GM18907 (cell line): Measurements from ENCODE around the gene LST1.
"Not testable (repeated sequence)": the region's sequence is repeated elsewhere in the genome, so short reads cannot be mapped to it uniquely, and the experiment has no call there.

Experiments
- ATAC-seq: cut with Tn5 transposase; IDR thresholded peaks from one replicate; pipeline ENCODE4 v1.9.1; 2021; ENCODE audit warnings: mild to moderate bottlenecking, moderate library complexity; ENCODE audit not compliant: unreplicated experiment

The LST1 gene

GRCh38 chr6:31586008-31586407 lies at the start of gene LST1:
Gene LST1 (plus strand): TSS chr6:31586277. CDS start chr6:31587300, 1,023 bp downstream.
- ATAC-seq: no peak

GRCh38 chr6:31538805-31539400 lies 47.2 kb upstream of the LST1 start:
- ATAC-seq: no peak

GRCh38 chr6:31540640-31541039 lies 45.4 kb upstream of the LST1 start:
- ATAC-seq: no peak

- ATAC-seq: peak; percentile 9
Measured at GRCh38 chr6:31541059-31541657, 44.9 kb upstream of the LST1 start.

DNA sequence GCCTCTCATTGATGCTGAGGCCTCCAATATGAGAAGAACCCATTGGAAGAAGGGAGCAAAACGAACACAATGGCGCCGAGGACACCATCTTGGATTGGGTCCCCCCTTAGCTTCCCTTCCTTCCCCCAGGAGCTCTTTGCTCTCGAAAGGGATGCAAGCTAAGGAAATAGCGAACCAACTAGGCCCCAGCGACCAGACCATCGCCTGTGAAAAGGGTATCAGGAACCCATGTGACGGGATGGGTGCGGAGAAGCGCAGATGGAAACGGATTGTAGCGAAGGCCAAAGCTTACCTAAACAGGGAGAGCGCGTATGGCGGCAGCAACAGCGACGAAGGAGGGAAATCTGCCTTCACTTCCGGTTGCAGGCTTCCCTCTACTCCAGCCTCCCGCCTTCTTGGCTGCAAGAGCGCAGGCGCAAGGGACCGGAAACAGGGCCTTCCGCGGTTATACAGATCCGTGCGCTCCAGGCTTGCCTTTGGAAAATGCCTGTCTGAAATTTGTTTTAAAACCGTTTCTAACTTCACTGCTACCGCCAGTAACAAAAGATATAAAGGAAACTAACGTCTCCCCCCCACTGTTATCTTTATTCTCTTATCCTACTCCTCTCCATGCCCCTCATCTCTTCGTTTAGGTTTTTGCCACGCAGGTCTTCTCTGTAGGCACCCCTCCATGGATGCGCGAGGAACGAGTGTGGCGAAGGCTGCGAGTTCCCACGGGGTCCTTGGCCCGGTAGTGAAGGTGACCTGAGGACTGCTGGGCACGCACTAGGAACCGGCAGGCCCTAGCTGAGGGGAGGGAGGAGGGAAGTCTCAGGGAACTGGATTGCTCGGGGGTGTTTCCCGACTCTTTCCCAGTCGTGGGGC lies 44.2 kb upstream of the LST1 start, which contains the start of gene DDX39B:
Gene DDX39B (minus strand): TSS at position 346 of the 864 bp plus-strand sequence. CDS start 1,471 bp downstream, outside the sequence.
- peak; percentile 73 for ATAC-seq

DNA sequence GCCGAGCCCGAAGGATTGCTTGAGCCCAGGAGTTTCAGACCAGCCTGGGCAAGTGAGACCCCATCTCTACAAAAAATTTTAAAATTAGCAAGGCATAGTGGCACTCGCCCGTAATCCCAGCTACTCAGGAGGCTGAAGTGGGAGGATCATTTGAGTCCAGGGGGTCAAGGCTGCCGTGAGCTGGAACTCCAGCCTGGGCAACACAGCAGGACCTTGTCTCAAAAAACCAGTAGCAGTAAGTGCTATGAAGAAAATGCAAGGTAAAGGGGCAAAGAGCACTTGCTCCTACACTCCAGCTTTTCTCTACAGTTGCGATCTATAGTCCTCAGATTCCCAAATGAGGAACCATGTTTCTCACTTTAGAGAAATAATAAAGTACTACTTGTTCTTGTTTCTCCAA lies 42.4 kb upstream of the LST1 start:
- no peak for ATAC-seq

- no peak for ATAC-seq
Measured at GRCh38 chr6:31544676-31545075, 41.4 kb upstream of the LST1 start.

DNA sequence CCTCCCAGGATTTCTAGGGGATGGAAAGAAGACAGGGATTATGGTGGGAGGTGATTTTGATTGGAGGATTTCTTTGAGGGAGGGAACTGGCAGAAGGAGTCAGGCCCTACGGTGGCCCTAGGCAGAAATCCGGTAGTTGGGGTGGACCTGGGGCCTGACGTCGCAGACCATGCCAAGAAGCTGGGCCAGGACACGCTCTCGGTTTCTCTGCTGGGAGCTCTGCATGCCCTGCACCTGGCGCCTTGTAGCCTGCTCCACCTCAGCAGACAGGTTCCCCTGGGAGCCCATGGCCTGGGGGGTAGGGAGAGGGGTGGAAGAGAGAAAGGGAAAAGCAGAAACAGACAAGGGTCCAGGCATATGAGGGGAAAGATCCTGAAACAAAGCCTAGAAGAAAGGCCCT lies 40.8 kb upstream of the LST1 start:
- no peak for ATAC-seq

DNA sequence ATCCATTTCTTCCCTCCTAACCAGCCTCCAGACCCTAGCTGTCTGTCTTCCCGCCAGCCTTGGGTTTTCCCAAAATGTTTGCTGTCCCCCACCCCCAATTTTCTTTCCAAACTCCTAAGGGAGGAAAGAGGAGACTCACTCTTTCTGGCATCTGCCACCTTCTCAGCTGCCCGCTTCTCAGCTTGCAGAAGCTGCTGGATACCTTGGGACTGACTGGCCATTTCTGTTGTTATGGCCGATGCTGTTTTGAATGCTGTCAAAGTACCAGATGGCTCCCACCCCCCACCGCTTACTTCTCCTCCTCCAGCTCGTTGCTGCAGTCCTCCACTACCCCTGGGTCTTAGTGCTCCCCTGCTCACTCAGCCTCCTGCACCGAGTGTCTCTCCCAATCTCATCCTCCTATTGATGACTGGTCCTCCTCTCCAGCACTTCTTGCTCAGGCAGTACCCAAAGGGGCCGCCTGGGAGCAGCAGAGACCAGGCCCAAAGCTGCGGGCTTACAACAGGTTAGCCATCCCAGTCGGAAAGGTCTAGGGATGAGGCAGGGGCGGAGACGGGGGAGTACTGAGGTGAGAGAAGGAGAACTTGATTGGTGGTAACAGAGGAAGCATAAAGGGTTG lies 39.6 kb upstream of the LST1 start, which contains the start of gene ATP6V1G2:
Gene ATP6V1G2 (minus strand): TSS at position 270 of the 619 bp plus-strand sequence. CDS start 49 bp downstream, at position 221.
- peak; percentile 51 for ATAC-seq

DNA sequence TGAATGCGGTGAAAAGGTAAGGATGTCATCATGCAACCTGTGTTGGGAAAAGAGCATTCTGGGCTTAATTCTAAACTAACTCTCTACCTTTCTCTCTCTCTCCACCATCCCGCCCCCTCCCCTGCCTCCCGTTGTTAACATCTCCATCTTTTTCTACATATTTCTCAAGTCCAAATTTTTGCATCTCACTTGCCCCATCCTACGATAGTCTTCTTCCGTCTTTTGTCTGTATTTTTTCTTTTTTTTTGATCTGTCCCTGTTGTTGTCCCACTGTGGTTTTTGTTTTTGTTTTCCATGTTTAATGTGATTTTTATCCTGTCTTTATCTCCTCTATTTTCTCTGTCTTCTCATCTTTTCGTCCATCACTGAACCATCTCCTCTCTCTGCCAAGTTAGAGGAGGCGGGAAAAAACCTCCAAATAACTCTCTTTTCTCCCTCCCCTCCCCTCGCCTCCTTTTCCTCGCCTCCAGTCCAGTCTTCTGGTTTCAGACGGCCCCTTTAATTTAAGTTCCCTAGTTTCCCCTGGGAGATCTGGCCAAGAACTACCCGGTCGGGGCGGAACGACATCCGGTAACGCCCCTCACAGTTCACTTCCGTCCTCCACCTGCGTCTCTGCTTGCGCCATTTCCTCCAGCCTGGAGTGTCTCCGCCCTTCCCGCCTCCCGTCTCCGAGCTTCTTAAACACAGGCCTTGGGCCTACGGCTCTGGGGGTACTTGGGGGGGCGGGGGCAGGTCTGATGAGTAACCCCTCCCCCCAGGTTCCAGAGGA lies 38.9 kb upstream of the LST1 start, which contains the start of gene NFKBIL1:
Gene NFKBIL1 (plus strand): TSS at position 651 of the 769 bp plus-strand sequence. CDS start 87 bp downstream, at position 738.
- peak; percentile 63 for ATAC-seq

- ATAC-seq: no peak
Measured at GRCh38 chr6:31547727-31548543, 38.1 kb upstream of the LST1 start.

GRCh38 chr6:31548544-31548873 lies 37.6 kb upstream of the LST1 start:
- ATAC-seq: no peak

DNA sequence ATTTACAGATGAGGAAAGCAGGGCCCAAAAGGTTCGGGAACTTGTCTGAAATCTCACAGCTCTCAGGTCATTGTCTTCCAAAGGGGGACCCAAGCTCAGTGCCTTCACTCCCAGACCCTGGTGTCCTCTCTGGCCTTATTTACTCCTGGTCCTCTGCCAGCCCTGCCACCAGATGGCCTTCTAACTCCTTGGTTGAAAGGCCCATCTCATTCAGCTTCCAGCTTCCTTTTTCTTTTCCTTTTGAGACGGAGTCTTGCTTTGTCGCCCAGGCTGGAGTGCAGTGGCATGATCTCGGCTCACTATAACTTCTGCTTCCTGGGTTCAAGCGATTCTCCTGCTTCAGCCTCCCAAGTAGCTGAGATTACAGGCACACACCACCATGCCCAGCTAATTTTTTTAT lies 34.7 kb upstream of the LST1 start:
- ATAC-seq: not testable (repeated sequence)

- ATAC-seq: no peak
Measured at GRCh38 chr6:31556307-31556706, 29.8 kb upstream of the LST1 start.

- no peak for ATAC-seq
Measured at GRCh38 chr6:31557443-31558317, 28.4 kb upstream of the LST1 start.

- no peak for ATAC-seq
Measured at GRCh38 chr6:31558318-31558625, 27.8 kb upstream of the LST1 start.

DNA sequence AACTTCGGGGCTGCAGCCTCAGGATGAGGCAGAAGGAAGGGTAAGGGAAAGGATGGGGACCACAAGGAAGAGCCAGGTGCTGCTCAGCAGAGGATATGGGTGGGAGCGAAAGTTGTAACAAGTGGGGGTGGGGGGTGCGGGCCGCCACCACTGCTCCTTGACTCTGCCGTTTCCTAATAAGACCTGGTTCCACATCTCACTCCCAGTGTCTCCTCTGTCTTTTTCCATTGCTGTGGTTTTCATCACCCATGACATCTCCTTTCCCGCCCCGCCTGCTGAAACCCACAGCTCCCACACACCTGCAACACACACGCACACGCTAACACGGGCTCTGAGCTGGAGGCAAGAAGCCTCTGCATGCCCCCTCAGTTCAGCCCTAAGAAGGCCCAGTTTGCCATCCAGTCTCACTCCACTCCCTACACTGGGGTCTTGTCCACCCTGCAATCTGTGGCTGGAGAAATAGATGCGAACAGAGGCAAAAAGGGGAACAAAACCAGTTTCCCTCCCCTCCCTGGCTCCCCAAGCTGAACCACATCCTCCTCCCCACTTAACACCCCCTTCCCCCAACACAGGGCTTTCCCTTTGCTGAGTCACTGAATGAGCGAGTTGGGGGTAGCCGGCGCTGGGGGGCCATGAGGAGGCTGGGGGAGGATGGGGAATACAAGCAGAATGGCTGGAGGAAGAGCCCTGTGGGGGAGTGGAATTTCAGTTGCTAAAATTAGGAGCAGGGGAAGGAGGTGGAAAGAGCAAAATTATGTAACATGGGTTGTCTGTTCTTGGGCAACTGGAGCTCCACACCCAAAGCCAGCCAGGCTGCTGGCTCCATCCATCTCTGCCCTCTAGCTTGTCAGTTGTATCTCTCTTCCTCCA lies 27.2 kb upstream of the LST1 start:
- ATAC-seq: peak; percentile 18

- peak; percentile 1 for ATAC-seq
Measured at GRCh38 chr6:31559606-31559957, 26.5 kb upstream of the LST1 start.
